GM18508 (cell line): ENCODE measurements around the gene FAM241B.

Experiments used
- ATAC-seq: cut with Tn5 transposase; IDR thresholded peaks from one replicate; pipeline ENCODE4 v1.9.1; 2021; ENCODE audit warnings: moderate number of reproducible peaks; ENCODE audit not compliant: insufficient read depth, unreplicated experiment

FAM241B gene

GRCh38 chr10:69647126-69647525 lies 17.1 kb downstream of the FAM241B start:
- ATAC-seq: no peak

GRCh38 chr10:69647819-69648218 lies 17.8 kb downstream of the FAM241B start:
- ATAC-seq: no peak

- no peak for ATAC-seq
Observed at GRCh38 chr10:69648461-69648860, 18.4 kb downstream of the FAM241B start.

GRCh38 chr10:69649786-69650550 lies 19.9 kb downstream of the FAM241B start:
- ATAC-seq: no peak

- ATAC-seq: no peak
Observed at GRCh38 chr10:69650589-69651261, 20.7 kb downstream of the FAM241B start.

GRCh38 chr10:69651362-69651761 lies 21.3 kb downstream of the FAM241B start:
- ATAC-seq: no peak

- ATAC-seq: no peak
Observed at GRCh38 chr10:69652111-69652856, 22.2 kb downstream of the FAM241B start.

GRCh38 chr10:69652857-69653199 lies 22.8 kb downstream of the FAM241B start:
- no peak for ATAC-seq

GRCh38 chr10:69653561-69653960 lies 23.5 kb downstream of the FAM241B start:
- no peak for ATAC-seq

GRCh38 chr10:69655124-69655867 lies 25.2 kb downstream of the FAM241B start:
- ATAC-seq: no peak

GRCh38 chr10:69655868-69656555 lies 26.0 kb downstream of the FAM241B start:
- no peak for ATAC-seq

GRCh38 chr10:69656742-69657269 lies 26.8 kb downstream of the FAM241B start:
- ATAC-seq: no peak

GRCh38 chr10:69657430-69657829 lies 27.4 kb downstream of the FAM241B start:
- no peak for ATAC-seq

GRCh38 chr10:69657866-69658265 lies 27.8 kb downstream of the FAM241B start:
- ATAC-seq: no peak

- ATAC-seq: no peak
Observed at GRCh38 chr10:69659241-69660038, 29.4 kb downstream of the FAM241B start.

GRCh38 chr10:69660296-69660695 lies 30.2 kb downstream of the FAM241B start:
- ATAC-seq: no peak

- no peak for ATAC-seq
Observed at GRCh38 chr10:69661414-69662172, 31.5 kb downstream of the FAM241B start.

GRCh38 chr10:69662173-69662877 lies 32.3 kb downstream of the FAM241B start:
- ATAC-seq: no peak
